ENCODE results near the gene TNKS2. TPM values are rescaled to one million over a fixed set of nuclear protein-coding genes. Genes with fewer than 3 reads are reported as not detected.
"Not testable (repeated sequence)": the region's sequence is repeated elsewhere in the genome, so short reads cannot be mapped to it uniquely, and the experiment has no call there.

TNKS2 gene
- total RNA-seq, 2 donors from 2014 or later = 19.6 to 21.8 TPM

DNA sequence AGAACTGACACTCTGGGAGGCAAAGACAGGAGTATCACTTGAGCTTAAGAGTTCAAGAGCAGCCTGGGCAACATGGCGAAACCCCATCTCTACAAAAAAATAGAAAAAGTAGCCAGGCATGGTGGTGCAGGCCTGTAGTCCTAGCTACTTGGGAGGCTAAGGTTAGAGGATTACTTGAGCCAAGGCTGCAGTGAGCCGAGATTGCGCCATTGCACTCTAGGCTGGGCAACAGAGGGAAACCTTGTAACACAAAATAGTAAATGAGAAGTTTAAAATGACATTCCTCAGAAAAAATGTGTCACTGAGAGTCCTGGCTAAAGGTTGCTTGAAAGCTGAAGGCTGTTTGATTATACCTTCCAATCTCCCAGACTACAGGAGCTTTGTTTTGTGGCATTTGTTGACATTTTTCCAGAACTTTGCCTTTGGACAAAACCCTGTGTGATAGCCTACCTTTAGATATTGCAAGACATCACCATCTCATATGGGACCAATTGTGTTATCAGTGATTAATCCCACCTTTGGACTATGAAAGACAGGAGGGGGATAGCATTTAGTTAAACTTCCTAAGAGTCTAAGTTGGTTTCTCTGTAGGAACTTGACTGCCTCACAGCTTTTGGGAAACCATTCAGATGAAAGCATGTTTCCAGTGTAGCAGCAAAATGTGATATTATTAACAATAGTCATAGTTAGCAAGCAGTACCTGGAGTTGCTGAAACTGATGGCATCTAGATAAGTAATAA lies 5.3 kb downstream of the TNKS2 start:
- DNase-seq (ENCODE audit: low spot score) = no peak
- H3K4me1 ChIP-seq = peaks cover 0 to 24% of the 10 kb centered on the region in 2 donors
- H3K36me3 ChIP-seq = peaks cover 6% of the 10 kb centered on the region
- no peaks in the 10 kb centered on the region for H3K9me3 ChIP-seq
- H3K4me3 ChIP-seq = no peak overlapping the region
- no peak overlapping the region for H3K27ac ChIP-seq
- no peak for TF ChIP-seq CTCF (IDR thresholded peaks at IDR 0.05)
- no peaks in the 10 kb centered on the region for H3K27me3 ChIP-seq

- H3K4me3 ChIP-seq = no peak overlapping the region
- no peak overlapping the region for H3K27ac ChIP-seq
- peaks cover 0 to 24% of the 10 kb centered on the region in 2 donors for H3K4me1 ChIP-seq
- no peak for DNase-seq (ENCODE audit: low spot score)
- H3K27me3 ChIP-seq = no peaks in the 10 kb centered on the region
- no peaks in the 10 kb centered on the region for H3K9me3 ChIP-seq
- TF ChIP-seq CTCF (IDR thresholded peaks at IDR 0.05) = no peak
- peaks cover 6% of the 10 kb centered on the region for H3K36me3 ChIP-seq
Measured at GRCh38 chr10:91804126-91804510, 5.9 kb downstream of the TNKS2 start.

- Histone ChIP-seq H3K27ac (no peak overlapping the region), H3K36me3 (peaks cover 6% of the 10 kb centered on the region), H3K4me3 (no peak overlapping the region), H3K27me3 (no peaks in the 10 kb centered on the region), H3K4me1 (peaks cover 0 to 15% of the 10 kb centered on the region in 2 donors), H3K9me3 (no peaks in the 10 kb centered on the region)
- TF ChIP-seq CTCF (IDR thresholded peaks at IDR 0.05) = no peak
- no peak for DNase-seq (ENCODE audit: low spot score)
Measured at GRCh38 chr10:91805110-91805838, 7.0 kb downstream of the TNKS2 start.

- not testable (repeated sequence) for H3K27ac ChIP-seq; H3K36me3 ChIP-seq; H3K4me1 ChIP-seq; DNase-seq (ENCODE audit: low spot score); H3K9me3 ChIP-seq; H3K27me3 ChIP-seq; H3K4me3 ChIP-seq
Measured at GRCh38 chr10:91807264-91807663, 9.0 kb downstream of the TNKS2 start.

- Histone ChIP-seq H3K4me1 (peaks cover 0 to 13% of the 10 kb centered on the region in 2 donors), H3K27me3 (no peaks in the 10 kb centered on the region), H3K36me3 (peaks cover 21% of the 10 kb centered on the region), H3K27ac (no peak overlapping the region), H3K9me3 (no peaks in the 10 kb centered on the region), H3K4me3 (no peak overlapping the region)
- no peak for TF ChIP-seq CTCF (IDR thresholded peaks at IDR 0.05)
- DNase-seq (ENCODE audit: low spot score) = no peak
Measured at GRCh38 chr10:91813251-91813650, 15.0 kb downstream of the TNKS2 start.

GRCh38 chr10:91816981-91817380 lies 18.8 kb downstream of the TNKS2 start:
- H3K36me3 ChIP-seq = peaks cover 47% of the 10 kb centered on the region
- H3K27me3 ChIP-seq = no peaks in the 10 kb centered on the region
- peaks cover 0 to 13% of the 10 kb centered on the region in 2 donors for H3K4me1 ChIP-seq
- no peaks in the 10 kb centered on the region for H3K9me3 ChIP-seq
- H3K27ac ChIP-seq = no peak overlapping the region
- TF ChIP-seq CTCF (IDR thresholded peaks at IDR 0.05) = no peak
- no peak for DNase-seq (ENCODE audit: low spot score)
- H3K4me3 ChIP-seq = no peak overlapping the region
